Glutamatergic neuron (in vitro differentiated cells): ENCODE measurements around the gene CDKN3. TPM values are rescaled to one million over a fixed set of nuclear protein-coding genes. Genes with fewer than 3 reads are reported as not detected.
"Not testable (repeated sequence)": the region's sequence is repeated elsewhere in the genome, so short reads cannot be mapped to it uniquely, and the experiment has no call there.

Source experiments
- DNase-seq: peaks from one replicate; pipeline ENCODE4 v3.0.0; 2022
- H3K27ac Mint-ChIP-seq: one replicate; pipeline ENCODE4 v1.8.0; 2020; ENCODE audit warnings: mild to moderate bottlenecking, mixed read lengths, inconsistent platforms; ENCODE audit not compliant: unreplicated experiment
- H3K27me3 Mint-ChIP-seq: one replicate; pipeline ENCODE4 v1.8.0; 2020; ENCODE audit warnings: mild to moderate bottlenecking, moderate library complexity, mixed read lengths, inconsistent platforms; ENCODE audit not compliant: unreplicated experiment
- H3K36me3 Mint-ChIP-seq: one replicate; pipeline ENCODE4 v1.8.0; 2020; ENCODE audit warnings: mild to moderate bottlenecking, mixed read lengths, inconsistent platforms; ENCODE audit not compliant: unreplicated experiment
- H3K4me1 Mint-ChIP-seq: one replicate; pipeline ENCODE4 v1.8.0; 2020; ENCODE audit warnings: mild to moderate bottlenecking, low read depth, mixed read lengths, inconsistent platforms; ENCODE audit not compliant: unreplicated experiment
- H3K4me3 Mint-ChIP-seq: one replicate; pipeline ENCODE4 v1.8.0; 2020; ENCODE audit warnings: mild to moderate bottlenecking, mixed read lengths, inconsistent platforms; ENCODE audit not compliant: unreplicated experiment
- H3K9me3 Mint-ChIP-seq: one replicate; pipeline ENCODE4 v1.8.0; 2020; ENCODE audit warnings: mild to moderate bottlenecking, moderate library complexity, mixed read lengths, inconsistent platforms; ENCODE audit not compliant: unreplicated experiment
- CTCF ChIP-seq: fragments of 200-600 bp; sonication (generic); IDR thresholded peaks from one replicate; pipeline ENCODE4 v1.5.0; 2021; ENCODE audit not compliant: partially characterized antibody, unreplicated experiment
- total RNA-seq: library from RNA; stranded (reverse); fragmentation: NEBNext Ultra II Directional; extraction: Animal tissue kit (Norgen Biotek cat#: 25700); gene quantifications from one replicate; pipeline ENCODE4 v1.2.1, GENCODE V29; 2021; ENCODE audit not compliant: unreplicated experiment

Gene CDKN3
- total RNA-seq, 1 donor from 2014 or later = 4.4 TPM

- TF ChIP-seq CTCF = no peak
- no peak overlapping the region for H3K27ac Mint-ChIP-seq
- no peaks in the 10 kb centered on the region for H3K36me3 Mint-ChIP-seq
- H3K4me1 Mint-ChIP-seq = no peaks in the 10 kb centered on the region
- H3K9me3 Mint-ChIP-seq = peaks cover 6% of the 10 kb centered on the region
- H3K27me3 Mint-ChIP-seq = peaks cover 11% of the 10 kb centered on the region
- no peak overlapping the region for H3K4me3 Mint-ChIP-seq
- no peak for DNase-seq
These were observed 2.2 kb upstream of the CDKN3 start for GRCh38 chr14:54394596-54394995.

DNA sequence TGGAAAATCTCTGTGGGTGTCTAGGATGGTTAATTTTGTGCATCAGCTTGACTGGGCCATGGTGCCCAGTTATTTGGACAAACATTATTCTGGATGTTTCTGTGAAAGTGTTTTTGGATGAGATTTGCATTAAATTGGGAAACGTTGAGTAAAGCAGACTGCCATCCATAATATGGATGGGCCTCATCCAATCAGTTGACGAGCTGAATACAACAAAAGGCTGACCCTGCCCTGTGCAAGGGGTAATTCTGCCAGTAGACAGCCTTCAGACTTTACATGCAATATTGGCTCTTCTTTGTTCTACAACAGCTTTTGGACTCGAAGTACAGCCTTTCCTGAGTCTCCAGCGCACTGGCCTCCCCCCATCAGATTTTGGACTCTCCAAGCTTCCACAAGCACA lies 1.5 kb upstream of the CDKN3 start:
- no peaks in the 10 kb centered on the region for H3K36me3 Mint-ChIP-seq
- no peaks in the 10 kb centered on the region for H3K4me1 Mint-ChIP-seq
- TF ChIP-seq CTCF = no peak
- no peak overlapping the region for H3K27ac Mint-ChIP-seq
- DNase-seq = no peak
- peaks cover 11% of the 10 kb centered on the region for H3K27me3 Mint-ChIP-seq
- no peak overlapping the region for H3K4me3 Mint-ChIP-seq
- peaks cover 6% of the 10 kb centered on the region for H3K9me3 Mint-ChIP-seq

- no peak overlapping the region for H3K27ac Mint-ChIP-seq
- no peak for DNase-seq
- no peaks in the 10 kb centered on the region for H3K4me1 Mint-ChIP-seq
- H3K9me3 Mint-ChIP-seq = peaks cover 6% of the 10 kb centered on the region
- TF ChIP-seq CTCF = no peak
- H3K27me3 Mint-ChIP-seq = peaks cover 11% of the 10 kb centered on the region
- H3K4me3 Mint-ChIP-seq = no peak overlapping the region
- no peaks in the 10 kb centered on the region for H3K36me3 Mint-ChIP-seq
These were observed 1.1 kb upstream of the CDKN3 start for GRCh38 chr14:54395716-54396115.

DNA sequence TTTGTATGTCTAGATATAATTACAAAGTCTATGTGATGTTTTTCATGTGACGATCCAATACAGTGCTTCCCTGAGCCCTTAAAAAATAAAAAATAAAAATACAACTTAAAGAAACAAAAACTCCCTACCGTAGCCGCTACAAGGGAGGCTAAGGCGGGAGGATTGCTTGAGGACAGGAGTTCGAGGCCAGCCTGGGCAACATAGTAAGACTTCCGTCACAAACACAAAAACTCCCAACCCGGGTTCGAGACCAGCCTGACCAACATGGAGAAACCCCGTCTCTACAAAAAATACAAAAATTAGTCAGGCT lies 669 bp upstream of the CDKN3 start:
- Mint-ChIP-seq H3K9me3 (peaks cover 6% of the 10 kb centered on the region), H3K4me1 (no peaks in the 10 kb centered on the region), H3K4me3 (peak overlapping the region; percentile 84), H3K27me3 (peaks cover 11% of the 10 kb centered on the region), H3K27ac (no peak overlapping the region), H3K36me3 (no peaks in the 10 kb centered on the region)
- no peak for DNase-seq
- no peak for TF ChIP-seq CTCF

DNA sequence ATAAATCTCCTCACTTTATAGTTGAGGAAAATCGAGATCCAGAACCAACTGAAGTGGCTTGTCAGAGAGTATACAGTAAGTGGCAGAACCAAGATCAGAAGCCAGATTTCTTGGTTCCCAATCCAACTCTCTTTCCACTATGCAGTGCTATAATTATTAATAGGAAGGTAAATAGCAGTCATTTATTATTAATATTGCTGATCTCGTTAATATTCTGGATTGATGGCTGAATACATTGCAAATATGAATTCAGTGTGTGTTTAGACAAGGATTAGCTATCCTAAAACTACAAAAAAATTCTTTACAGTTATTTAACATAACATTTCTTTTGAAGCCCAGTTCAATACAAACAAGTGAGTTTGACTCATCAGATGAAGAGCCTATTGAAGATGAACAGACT lies 2.8 kb downstream of the CDKN3 start:
- H3K9me3 Mint-ChIP-seq = no peaks in the 10 kb centered on the region
- H3K4me1 Mint-ChIP-seq = no peaks in the 10 kb centered on the region
- TF ChIP-seq CTCF = no peak
- peaks cover 15% of the 10 kb centered on the region for H3K36me3 Mint-ChIP-seq
- DNase-seq = no peak
- H3K4me3 Mint-ChIP-seq = no peak overlapping the region
- H3K27me3 Mint-ChIP-seq = peaks cover 2% of the 10 kb centered on the region
- no peak overlapping the region for H3K27ac Mint-ChIP-seq

GRCh38 chr14:54403401-54404005 lies 6.7 kb downstream of the CDKN3 start:
- not testable (repeated sequence) for H3K27ac Mint-ChIP-seq, H3K4me3 Mint-ChIP-seq, H3K4me1 Mint-ChIP-seq, H3K9me3 Mint-ChIP-seq, H3K27me3 Mint-ChIP-seq, DNase-seq
- peaks cover 22% of the 10 kb centered on the region for H3K36me3 Mint-ChIP-seq
